ENCODE data around the gene DNAH14. TPM values are rescaled to one million over a fixed set of nuclear protein-coding genes. Genes with fewer than 3 reads are reported as not detected.

The DNAH14 gene
- total RNA-seq, 2 donors from 2014 or later, result 16.9 to 33.3 TPM

- no peaks in the 10 kb centered on the region for H3K4me1 ChIP-seq
- 89 to 90% methylated on average over 1 of the region's 1 CpG for WGBS, 2 donors
- DNase-seq (no peak), ATAC-seq (no peak)
- H3K9me3 ChIP-seq, result no peaks in the 10 kb centered on the region
- TF ChIP-seq POLR2A (IDR thresholded peaks at IDR 0.05), result no peak
- no peak for TF ChIP-seq CTCF (IDR thresholded peaks at IDR 0.05)
- no peak overlapping the region for H3K4me3 ChIP-seq
- H3K36me3 ChIP-seq (replicated peaks in 1 of 2; ENCODE audit: insufficient read depth in 1 of 2, low read depth in 2 of 2), result no peaks in the 10 kb centered on the region
- intact Hi-C loops (cut with DNase I), result no loop called here
- H3K27ac ChIP-seq, result no peak overlapping the region
- H3K27me3 ChIP-seq, result no peaks in the 10 kb centered on the region
Measured at GRCh38 chr1:225361176-225361575, 431.7 kb downstream of the DNAH14 start.

GRCh38 chr1:225362805-225363204 is 433.3 kb downstream of the DNAH14 start:
- no peak for TF ChIP-seq POLR2A (IDR thresholded peaks at IDR 0.05)
- TF ChIP-seq CTCF (IDR thresholded peaks at IDR 0.05), result no peak
- Histone ChIP-seq H3K27ac (no peak overlapping the region), H3K4me3 (no peak overlapping the region), H3K27me3 (no peaks in the 10 kb centered on the region), H3K4me1 (no peaks in the 10 kb centered on the region), H3K9me3 (no peaks in the 10 kb centered on the region), H3K36me3 (replicated peaks in 1 of 2; ENCODE audit: insufficient read depth in 1 of 2, low read depth in 2 of 2) (no peaks in the 10 kb centered on the region)
- no peak for DNase-seq
- intact Hi-C loops (cut with DNase I), result no loop called here
- no peak for ATAC-seq

GRCh38 chr1:225364439-225364838 is 435.0 kb downstream of the DNAH14 start:
- Histone ChIP-seq H3K27me3 (no peaks in the 10 kb centered on the region), H3K36me3 (replicated peaks in 1 of 2; ENCODE audit: insufficient read depth in 1 of 2, low read depth in 2 of 2) (no peaks in the 10 kb centered on the region), H3K4me1 (no peaks in the 10 kb centered on the region), H3K4me3 (no peak overlapping the region), H3K27ac (no peak overlapping the region), H3K9me3 (no peaks in the 10 kb centered on the region)
- 91 to 94% methylated on average over 6 of the region's 6 CpGs for WGBS, 2 donors
- ATAC-seq (no peak), DNase-seq (no peak)
- intact Hi-C loops (cut with DNase I), result no loop called here
- no peak for TF ChIP-seq CTCF (IDR thresholded peaks at IDR 0.05)
- TF ChIP-seq POLR2A (IDR thresholded peaks at IDR 0.05), result no peak

GRCh38 chr1:225366018-225366417 is 436.5 kb downstream of the DNAH14 start:
- Histone ChIP-seq H3K36me3 (replicated peaks in 1 of 2; ENCODE audit: insufficient read depth in 1 of 2, low read depth in 2 of 2) (no peaks in the 10 kb centered on the region), H3K9me3 (no peaks in the 10 kb centered on the region), H3K27me3 (no peaks in the 10 kb centered on the region), H3K27ac (no peak overlapping the region), H3K4me3 (no peak overlapping the region), H3K4me1 (no peaks in the 10 kb centered on the region)
- intact Hi-C loops (cut with DNase I), result no loop called here
- TF ChIP-seq CTCF (IDR thresholded peaks at IDR 0.05), result no peak
- TF ChIP-seq POLR2A (IDR thresholded peaks at IDR 0.05), result no peak
- no peak for DNase-seq
- ATAC-seq, result no peak

GRCh38 chr1:225366552-225366951 is 437.1 kb downstream of the DNAH14 start:
- DNase-seq (no peak), ATAC-seq (no peak)
- intact Hi-C loops (cut with DNase I), result no loop called here
- no peaks in the 10 kb centered on the region for H3K9me3 ChIP-seq
- H3K36me3 ChIP-seq (replicated peaks in 1 of 2; ENCODE audit: insufficient read depth in 1 of 2, low read depth in 2 of 2), result no peaks in the 10 kb centered on the region
- H3K27me3 ChIP-seq, result no peaks in the 10 kb centered on the region
- TF ChIP-seq CTCF (IDR thresholded peaks at IDR 0.05) (no peak), POLR2A (IDR thresholded peaks at IDR 0.05) (no peak)
- 37 to 45% methylated on average over 1 of the region's 1 CpG for WGBS, 2 donors
- H3K27ac ChIP-seq, result no peak overlapping the region
- H3K4me3 ChIP-seq, result no peak overlapping the region
- no peaks in the 10 kb centered on the region for H3K4me1 ChIP-seq

All from body of pancreas (tissue), 4 donors.